Skeletal muscle cell (primary cell): Measurements from ENCODE around the gene HOXC9.

Experiments
- DNase-seq: peaks from one replicate; pipeline ENCODE4 v3.0.0-alpha.2; 2010; ENCODE audit warnings: low read depth
- H3K4me3 ChIP-seq: 2 replicates; pipeline ENCODE4 v1.5.1; 2011; ENCODE audit warnings: low read depth, mild to moderate bottlenecking, control low read depth, low read length, moderate library complexity

Gene HOXC9

GRCh38 chr12:53984901-53985691, 14.9 kb upstream of the HOXC9 start, which contains the start of gene HOXC10:
Gene HOXC10, plus strand, starts transcription at chr12:53985146. Its CDS starts 114 bp downstream, at chr12:53985260.
- H3K4me3 ChIP-seq = peak within 1 kb of the TSS; percentile 71

GRCh38 chr12:53985692-53985993, 14.3 kb upstream of the HOXC9 start:
- peak overlapping the region; percentile 71 for H3K4me3 ChIP-seq

More at GRCh38 chr12:53984901-53985691, 14.9 kb upstream of the HOXC9 start, which contains the start of gene HOXC10:
- DNase-seq = peak; percentile 95

GRCh38 chr12:53985994-53986685, 13.8 kb upstream of the HOXC9 start:
- no peak for DNase-seq
- peak overlapping the region; percentile 71 for H3K4me3 ChIP-seq

More at GRCh38 chr12:53985692-53985993, 14.3 kb upstream of the HOXC9 start:
- DNase-seq = no peak

- H3K4me3 ChIP-seq = peak overlapping the region; percentile 71
- DNase-seq = no peak
Measured at GRCh38 chr12:53986686-53987483, 13.1 kb upstream of the HOXC9 start.

- peak overlapping the region; percentile 71 for H3K4me3 ChIP-seq
- DNase-seq = no peak
Measured at GRCh38 chr12:53987787-53988230, 12.2 kb upstream of the HOXC9 start.

- no peak for DNase-seq
- H3K4me3 ChIP-seq = peak overlapping the region; percentile 71
Measured at GRCh38 chr12:53988541-53989226, 11.3 kb upstream of the HOXC9 start.

GRCh38 chr12:53989227-53990113, 10.5 kb upstream of the HOXC9 start:
- H3K4me3 ChIP-seq = peak overlapping the region; percentile 71
- peak; percentile 76 for DNase-seq

GRCh38 chr12:53990311-53991076, 9.5 kb upstream of the HOXC9 start:
- no peak for DNase-seq
- H3K4me3 ChIP-seq = peak overlapping the region; percentile 71

- DNase-seq = peak; percentile 65
- H3K4me3 ChIP-seq = peak overlapping the region; percentile 71
Measured at GRCh38 chr12:53991077-53991460, 8.9 kb upstream of the HOXC9 start.

- no peak for DNase-seq
- peak overlapping the region; percentile 71 for H3K4me3 ChIP-seq
Measured at GRCh38 chr12:53992377-53992889, 7.5 kb upstream of the HOXC9 start.

GRCh38 chr12:53993162-53994008, 6.6 kb upstream of the HOXC9 start:
- no peak for DNase-seq
- peak overlapping the region; percentile 71 for H3K4me3 ChIP-seq

GRCh38 chr12:53994009-53994263, 6.0 kb upstream of the HOXC9 start:
- no peak for DNase-seq
- H3K4me3 ChIP-seq = peak overlapping the region; percentile 71

- no peak for DNase-seq
- peak overlapping the region; percentile 71 for H3K4me3 ChIP-seq
Measured at GRCh38 chr12:53994264-53995001, 5.5 kb upstream of the HOXC9 start.

- no peak for DNase-seq
- H3K4me3 ChIP-seq = peak overlapping the region; percentile 71
Measured at GRCh38 chr12:53995002-53995377, 5.0 kb upstream of the HOXC9 start.

- H3K4me3 ChIP-seq = peak overlapping the region; percentile 71
- DNase-seq = no peak
Measured at GRCh38 chr12:53995378-53996239, 4.4 kb upstream of the HOXC9 start.
